Stimulated activated CD4-positive, alpha-beta T cell treated with anti-CD3 and anti-CD28 coated beads, Interleukin-12 subunit alpha, Interleukin-12 subunit beta, amount 100 ng/mL, for 4 hours (primary cell): Measurements from ENCODE around the gene GBE1.

Source experiments
- DNase-seq: peaks from one replicate; pipeline ENCODE4 v3.0.0-alpha.2; 2020

GBE1 gene

GRCh38 chr3:81696090-81696489, 65.4 kb downstream of the GBE1 start:
- DNase-seq, result no peak

GRCh38 chr3:81695302-81695701, 66.1 kb downstream of the GBE1 start:
- DNase-seq, result no peak

GRCh38 chr3:81694662-81695061, 66.8 kb downstream of the GBE1 start:
- DNase-seq, result no peak

GRCh38 chr3:81692766-81693165, 68.7 kb downstream of the GBE1 start:
- DNase-seq, result no peak

- DNase-seq, result no peak
These were observed 71.8 kb downstream of the GBE1 start for GRCh38 chr3:81689617-81690016.

GRCh38 chr3:81684751-81685395, 76.6 kb downstream of the GBE1 start:
- DNase-seq, result no peak

- no peak for DNase-seq
These were observed 84.6 kb downstream of the GBE1 start for GRCh38 chr3:81676706-81677456.

GRCh38 chr3:81674690-81675089, 86.8 kb downstream of the GBE1 start:
- DNase-seq, result no peak

- DNase-seq, result no peak
These were observed 93.2 kb downstream of the GBE1 start for GRCh38 chr3:81668283-81668682.

GRCh38 chr3:81666502-81667121, 94.8 kb downstream of the GBE1 start:
- no peak for DNase-seq

GRCh38 chr3:81663114-81663513, 98.3 kb downstream of the GBE1 start:
- DNase-seq, result no peak

GRCh38 chr3:81660036-81660435, 101.4 kb downstream of the GBE1 start:
- no peak for DNase-seq

GRCh38 chr3:81658322-81658997, 103.0 kb downstream of the GBE1 start:
- DNase-seq, result no peak

- DNase-seq, result no peak
These were observed 110.3 kb downstream of the GBE1 start for GRCh38 chr3:81651139-81651538.

GRCh38 chr3:81650187-81650586, 111.3 kb downstream of the GBE1 start:
- DNase-seq, result no peak

GRCh38 chr3:81645248-81645647, 116.2 kb downstream of the GBE1 start:
- no peak for DNase-seq

GRCh38 chr3:81643721-81644120, 117.7 kb downstream of the GBE1 start:
- no peak for DNase-seq

- no peak for DNase-seq
These were observed 123.0 kb downstream of the GBE1 start for GRCh38 chr3:81638480-81638879.

- no peak for DNase-seq
These were observed 128.8 kb downstream of the GBE1 start for GRCh38 chr3:81632659-81633058.

- DNase-seq, result no peak
These were observed 136.7 kb downstream of the GBE1 start for GRCh38 chr3:81624756-81625155.

GRCh38 chr3:81622395-81622794, 139.1 kb downstream of the GBE1 start:
- no peak for DNase-seq

GRCh38 chr3:81621277-81621676, 140.2 kb downstream of the GBE1 start:
- DNase-seq, result no peak

- no peak for DNase-seq
These were observed 140.6 kb downstream of the GBE1 start for GRCh38 chr3:81620849-81621248.

- DNase-seq, result no peak
These were observed 148.7 kb downstream of the GBE1 start for GRCh38 chr3:81612768-81613167.
